Measurements from ENCODE around the gene GSG1L.

Gene GSG1L

GRCh38 chr16:28057949-28058348, 5.6 kb downstream of the GSG1L start:
- DNase-seq (ENCODE audit: low read depth): no peak
- TF ChIP-seq CTCF (conservative IDR thresholded peaks at IDR 0.05; ENCODE audit: low read length): no peak
- no peak overlapping the region for H3K4me3 ChIP-seq (ENCODE audit: low read length)

GRCh38 chr16:28053461-28053860, 10.1 kb downstream of the GSG1L start:
- TF ChIP-seq CTCF (conservative IDR thresholded peaks at IDR 0.05; ENCODE audit: low read length): no peak
- no peak overlapping the region for H3K4me3 ChIP-seq (ENCODE audit: low read length)
- DNase-seq (ENCODE audit: low read depth): no peak

GRCh38 chr16:28052274-28053128, 11.0 kb downstream of the GSG1L start:
- no peak for TF ChIP-seq CTCF (conservative IDR thresholded peaks at IDR 0.05; ENCODE audit: low read length)
- DNase-seq (ENCODE audit: low read depth): no peak
- H3K4me3 ChIP-seq (ENCODE audit: low read length): no peak overlapping the region

GRCh38 chr16:28051486-28051885, 12.0 kb downstream of the GSG1L start:
- H3K4me3 ChIP-seq (ENCODE audit: low read length): no peak overlapping the region
- no peak for DNase-seq (ENCODE audit: low read depth)
- no peak for TF ChIP-seq CTCF (conservative IDR thresholded peaks at IDR 0.05; ENCODE audit: low read length)

- no peak overlapping the region for H3K4me3 ChIP-seq (ENCODE audit: low read length)
- DNase-seq (ENCODE audit: low read depth): peak; percentile 33
- no peak for TF ChIP-seq CTCF (conservative IDR thresholded peaks at IDR 0.05; ENCODE audit: low read length)
Observed at GRCh38 chr16:28042811-28043210, 20.7 kb downstream of the GSG1L start.

GRCh38 chr16:28041615-28042014, 21.9 kb downstream of the GSG1L start:
- no peak for DNase-seq (ENCODE audit: low read depth)
- no peak overlapping the region for H3K4me3 ChIP-seq (ENCODE audit: low read length)
- no peak for TF ChIP-seq CTCF (conservative IDR thresholded peaks at IDR 0.05; ENCODE audit: low read length)

GRCh38 chr16:28040039-28040438, 23.5 kb downstream of the GSG1L start:
- no peak for DNase-seq (ENCODE audit: low read depth)
- no peak for TF ChIP-seq CTCF (conservative IDR thresholded peaks at IDR 0.05; ENCODE audit: low read length)
- no peak overlapping the region for H3K4me3 ChIP-seq (ENCODE audit: low read length)

All from AG10803 (cell line).